ENCODE measurements around the gene SLC13A3.

DNA sequence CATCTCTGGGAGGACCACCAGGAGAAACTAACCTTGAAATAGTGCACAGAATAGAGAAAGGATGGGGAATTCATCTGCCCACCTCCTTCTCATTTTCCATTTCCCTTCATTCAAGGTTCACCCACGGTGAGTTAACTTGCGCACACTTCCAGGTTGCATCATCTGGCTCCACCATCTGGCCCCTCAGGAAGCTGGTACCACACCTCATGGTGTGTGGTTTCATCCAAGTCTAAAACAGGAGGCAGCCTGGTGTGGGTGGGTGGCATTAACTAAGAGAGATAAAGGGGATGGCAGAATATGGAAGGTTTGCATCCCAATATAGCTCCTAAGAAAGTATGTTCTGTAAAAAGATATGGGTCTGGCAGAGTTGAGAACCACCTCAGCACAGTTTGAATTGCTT, 141.7 kb downstream of the SLC13A3 start:
- TF ChIP-seq, protein P1, sequence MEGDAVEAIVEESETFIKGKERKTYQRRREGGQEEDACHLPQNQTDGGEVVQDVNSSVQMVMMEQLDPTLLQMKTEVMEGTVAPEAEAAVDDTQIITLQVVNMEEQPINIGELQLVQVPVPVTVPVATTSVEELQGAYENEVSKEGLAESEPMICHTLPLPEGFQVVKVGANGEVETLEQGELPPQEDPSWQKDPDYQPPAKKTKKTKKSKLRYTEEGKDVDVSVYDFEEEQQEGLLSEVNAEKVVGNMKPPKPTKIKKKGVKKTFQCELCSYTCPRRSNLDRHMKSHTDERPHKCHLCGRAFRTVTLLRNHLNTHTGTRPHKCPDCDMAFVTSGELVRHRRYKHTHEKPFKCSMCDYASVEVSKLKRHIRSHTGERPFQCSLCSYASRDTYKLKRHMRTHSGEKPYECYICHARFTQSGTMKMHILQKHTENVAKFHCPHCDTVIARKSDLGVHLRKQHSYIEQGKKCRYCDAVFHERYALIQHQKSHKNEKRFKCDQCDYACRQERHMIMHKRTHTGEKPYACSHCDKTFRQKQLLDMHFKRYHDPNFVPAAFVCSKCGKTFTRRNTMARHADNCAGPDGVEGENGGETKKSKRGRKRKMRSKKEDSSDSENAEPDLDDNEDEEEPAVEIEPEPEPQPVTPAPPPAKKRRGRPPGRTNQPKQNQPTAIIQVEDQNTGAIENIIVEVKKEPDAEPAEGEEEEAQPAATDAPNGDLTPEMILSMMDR (IDR thresholded peaks at IDR 0.05; ENCODE audit: insufficient read depth, low read depth, low read length), result no peak
- TF ChIP-seq EZH2 (IDR thresholded peaks at IDR 0.05; ENCODE audit: insufficient read depth, low read length), result no peak

Data from astrocyte (in vitro differentiated cells and primary cell).